ENCODE measurements around the gene SNX10. TPM values are rescaled to one million over a fixed set of nuclear protein-coding genes. Genes with fewer than 3 reads are reported as not detected.

SNX10 gene
- total and polyA plus RNA-seq, 2 donors = 15.9 TPM

Other genes with a start within 250 kb of the SNX10 start
- 39.3 TPM for gene NFE2L3, start 139.7 kb upstream of the SNX10 start, total RNA-seq
- gene NFE2L3, start 139.7 kb upstream of the SNX10 start, polyA plus RNA-seq = 12.0 TPM
- 212 TPM for gene HNRNPA2B1, start 91.1 kb upstream of the SNX10 start, total RNA-seq
- gene HNRNPA2B1, start 91.1 kb upstream of the SNX10 start, polyA plus RNA-seq = 767 TPM
- gene CBX3, start 90.1 kb upstream of the SNX10 start, total RNA-seq = 266 TPM
- 233 TPM for gene CBX3, start 90.1 kb upstream of the SNX10 start, polyA plus RNA-seq

All from thymus (tissue), 2 donors.